GM21447 (cell line): ENCODE data around the gene PTPRJ.

Source experiments
- ATAC-seq: cut with Tn5 transposase; IDR thresholded peaks from one replicate; pipeline ENCODE4 v1.9.1; 2021; ENCODE audit not compliant: unreplicated experiment

PTPRJ gene

DNA sequence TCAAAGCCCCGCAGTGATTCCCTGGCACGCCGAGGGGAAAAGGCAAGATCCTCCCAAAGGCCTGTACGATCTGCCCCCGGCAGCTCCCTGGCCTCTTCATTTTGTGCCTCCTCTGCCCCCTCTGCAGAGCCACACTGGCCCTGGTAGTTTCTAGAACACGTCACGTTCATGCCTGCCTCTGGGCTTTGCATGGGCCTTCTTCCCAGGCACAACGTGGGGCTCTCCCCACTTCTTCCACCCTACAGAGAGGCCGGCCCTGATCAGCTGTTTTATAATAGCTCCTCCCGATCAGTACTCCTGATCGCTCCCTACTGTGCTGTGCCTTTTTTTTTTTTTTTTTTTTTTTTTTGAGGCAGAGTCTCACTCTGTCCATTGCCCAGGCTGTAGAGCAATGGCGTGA is 78.4 kb downstream of the PTPRJ start:
- no peak for ATAC-seq

DNA sequence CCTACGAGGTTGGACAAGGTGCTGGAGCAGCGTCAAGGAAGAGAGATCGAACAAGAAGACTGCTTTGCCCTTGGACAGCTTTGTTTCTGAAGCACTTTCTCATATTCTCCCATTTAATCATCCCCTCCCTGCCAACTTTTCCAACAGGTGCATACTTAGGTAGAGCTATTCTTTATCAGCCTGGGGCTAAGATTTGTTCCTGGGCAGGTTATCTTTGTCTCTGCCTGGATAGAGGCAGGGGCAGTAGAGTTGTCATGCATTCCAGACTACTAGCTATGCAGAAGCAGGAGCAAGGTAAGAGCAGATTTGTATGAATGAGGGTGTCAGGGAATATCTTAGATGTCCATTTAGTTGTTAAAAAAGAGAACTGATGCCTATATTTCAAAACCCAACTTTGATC is 82.3 kb downstream of the PTPRJ start:
- no peak for ATAC-seq

DNA sequence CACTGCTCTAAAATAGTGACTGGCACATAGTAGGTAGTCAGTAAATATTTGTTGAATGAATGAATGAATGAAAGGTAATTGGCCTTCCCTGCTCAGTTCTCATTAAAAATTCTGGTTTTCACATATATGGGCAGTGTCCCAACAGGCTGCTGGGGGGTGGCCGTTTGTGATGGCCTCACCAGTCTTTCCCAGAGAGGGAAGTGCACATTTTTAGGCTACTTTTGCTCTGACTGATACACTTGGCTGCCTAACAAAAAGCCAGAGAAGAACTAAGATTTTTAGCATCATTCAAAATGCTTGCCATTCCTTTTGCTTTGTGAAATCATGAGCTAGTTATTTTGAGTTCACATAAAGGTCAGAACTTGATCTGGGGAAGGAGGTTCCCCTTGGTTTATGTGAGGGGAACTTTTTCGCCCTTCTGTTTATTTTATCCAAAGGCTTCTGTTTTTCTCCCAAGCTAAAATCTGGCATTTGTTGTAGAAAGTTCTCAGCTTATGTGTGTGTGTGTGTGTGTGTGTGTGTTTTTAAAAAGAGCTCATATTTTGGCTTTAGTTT is 83.1 kb downstream of the PTPRJ start:
- ATAC-seq: no peak

DNA sequence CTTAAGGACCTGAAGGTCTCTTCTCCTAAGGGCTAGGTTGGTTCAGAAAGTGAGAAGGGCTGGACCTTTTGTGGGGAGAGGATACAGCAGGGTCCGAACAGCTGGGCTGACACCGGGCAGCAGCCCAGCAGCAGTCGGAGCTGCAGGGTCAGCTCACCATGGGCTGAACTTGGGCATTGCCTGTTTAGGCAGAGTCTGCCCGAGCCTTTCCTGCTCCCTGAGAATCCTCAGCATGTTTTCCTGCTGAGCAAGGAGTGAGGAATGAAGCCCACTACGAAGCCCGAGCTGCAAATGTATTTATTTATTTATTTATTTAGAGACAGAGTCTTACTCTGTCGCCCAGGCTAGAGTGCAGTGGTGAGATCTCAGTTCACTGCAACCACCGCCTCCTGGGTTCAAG is 83.9 kb downstream of the PTPRJ start:
- no peak for ATAC-seq

DNA sequence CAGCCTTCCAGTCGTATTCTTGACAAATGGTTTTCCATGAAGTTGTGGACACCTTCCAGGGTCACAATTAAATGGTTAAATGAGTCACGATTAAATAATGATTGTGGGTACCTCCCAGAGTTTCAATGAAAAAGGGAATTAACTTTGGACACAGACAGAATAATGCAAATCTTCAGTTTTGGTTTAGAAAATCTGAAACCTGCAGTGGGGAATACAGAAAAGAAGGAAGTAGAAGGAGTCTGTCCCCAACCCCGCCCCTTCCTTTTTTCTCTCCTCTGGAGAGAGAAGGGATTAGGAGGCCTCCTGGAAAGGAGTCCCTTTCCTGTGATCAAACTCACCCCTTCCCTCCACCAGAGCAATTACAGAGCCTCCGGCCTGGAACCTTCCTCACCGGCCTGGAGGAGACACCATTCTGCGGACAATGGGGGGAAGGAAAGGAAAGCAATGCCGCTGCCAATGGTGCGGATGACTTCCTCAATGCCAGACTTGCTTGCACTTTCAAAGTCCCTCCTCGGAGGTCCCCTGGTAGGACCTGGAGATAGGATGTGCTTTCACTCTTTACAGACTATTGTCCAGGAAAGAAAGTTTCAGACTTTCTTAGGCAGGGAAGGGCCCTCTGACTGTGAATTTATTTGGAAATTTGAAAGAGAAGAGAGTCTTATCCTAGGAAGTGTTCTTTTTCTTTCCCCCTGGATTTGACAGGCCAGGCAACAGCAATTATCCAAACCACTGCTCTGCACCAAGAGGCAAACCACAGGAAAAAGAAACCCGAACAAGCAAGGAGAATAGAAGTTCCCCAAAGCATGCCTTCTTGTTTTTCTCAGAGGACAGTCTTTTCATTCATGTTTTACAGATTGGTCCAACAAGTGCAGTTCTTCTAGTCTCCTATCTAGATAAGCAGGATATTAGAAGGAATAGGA is 86.8 kb downstream of the PTPRJ start:
- ATAC-seq: no peak

DNA sequence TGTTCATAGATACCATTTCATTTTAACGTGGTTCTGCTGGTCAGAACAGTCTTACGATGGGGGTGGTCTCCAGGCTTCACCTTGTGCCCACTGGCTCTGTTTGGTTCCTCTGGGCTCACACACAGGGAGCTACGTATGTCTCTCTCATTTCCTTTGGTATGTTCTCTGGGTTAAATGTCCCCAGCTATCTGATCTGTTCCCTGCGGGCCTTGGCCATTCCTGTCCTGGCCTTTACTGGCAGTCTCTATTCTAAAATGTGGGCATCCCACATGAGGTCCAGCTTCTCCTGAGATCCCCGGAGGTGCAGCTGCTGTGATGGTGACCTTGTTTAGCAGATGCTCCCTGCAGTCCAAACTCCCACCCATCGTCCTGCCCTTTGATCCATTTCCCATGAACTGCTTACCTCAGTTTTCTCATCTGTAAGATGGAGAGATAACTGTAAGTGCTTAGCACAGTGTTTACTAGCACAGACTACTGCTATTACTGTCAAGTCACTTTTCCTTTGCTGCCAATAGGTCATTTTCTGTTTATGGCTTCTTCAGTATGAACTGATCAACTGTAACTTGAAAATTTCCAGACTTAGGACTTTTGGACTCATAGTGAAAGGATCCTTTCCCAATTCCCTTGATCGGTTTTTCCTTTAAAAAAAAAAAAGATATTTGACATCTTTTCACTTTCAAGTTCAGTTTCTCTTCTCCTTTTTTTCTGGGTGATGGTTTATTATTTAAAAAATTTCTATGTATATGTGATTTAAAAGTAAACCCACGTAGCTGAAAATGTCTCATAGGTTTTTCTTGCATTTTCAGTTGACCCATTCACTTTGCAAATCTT is 92.9 kb downstream of the PTPRJ start:
- no peak for ATAC-seq

DNA sequence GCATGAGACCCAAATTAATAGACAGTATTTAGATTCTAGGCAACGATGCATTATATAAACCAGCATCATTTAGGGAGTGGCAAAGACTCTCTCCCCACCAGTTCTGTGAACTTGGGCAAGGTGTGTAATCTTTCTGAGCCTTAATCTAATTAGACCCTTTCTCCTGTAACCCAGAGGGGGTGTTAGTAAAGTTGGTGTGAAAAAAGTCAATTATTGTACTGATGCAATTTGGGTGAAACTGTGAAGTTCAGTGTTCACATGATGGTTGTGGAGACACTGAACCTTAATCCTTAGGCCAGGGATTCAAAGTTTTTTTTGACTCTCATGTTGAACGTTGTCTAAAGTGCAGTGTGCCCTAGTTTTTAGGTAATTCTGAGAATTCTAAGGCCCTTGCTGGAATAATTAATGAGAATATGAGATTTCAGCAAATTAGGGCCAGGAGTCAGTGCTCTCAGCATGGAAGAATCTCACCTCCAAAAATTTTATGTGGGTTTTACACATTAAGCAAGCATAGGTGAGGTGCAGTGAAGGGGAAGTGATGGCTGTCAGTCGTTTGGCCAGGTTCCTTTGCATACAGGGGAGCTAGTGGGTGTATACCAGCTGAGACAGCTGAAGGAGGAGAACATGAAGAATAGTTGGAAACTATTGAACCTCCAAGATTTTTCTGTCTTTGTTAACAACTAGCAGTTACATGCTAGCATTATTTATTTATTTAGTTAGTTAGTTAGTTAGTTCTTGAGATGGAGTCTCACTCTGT is 94.2 kb downstream of the PTPRJ start:
- ATAC-seq: no peak

DNA sequence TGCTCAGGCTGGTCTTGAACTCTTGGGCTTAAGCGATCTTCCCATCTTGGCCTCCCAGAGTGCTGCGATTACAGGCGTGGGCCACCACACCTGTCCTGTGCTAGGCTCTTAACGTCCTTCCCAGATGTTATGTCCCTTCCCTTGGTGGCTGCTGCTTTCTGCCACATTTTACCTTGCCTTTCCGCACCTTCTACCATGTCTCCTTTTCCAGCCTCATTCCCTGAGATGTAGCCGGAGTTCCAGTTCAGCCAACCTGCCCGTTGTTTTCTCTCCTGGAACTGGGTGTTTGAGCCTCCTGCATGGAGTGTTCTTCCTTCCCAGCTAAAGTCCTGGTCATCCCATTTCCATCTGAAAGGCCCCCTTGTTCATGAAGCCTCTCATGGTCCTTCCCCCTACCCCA is 95.3 kb downstream of the PTPRJ start:
- ATAC-seq: no peak

DNA sequence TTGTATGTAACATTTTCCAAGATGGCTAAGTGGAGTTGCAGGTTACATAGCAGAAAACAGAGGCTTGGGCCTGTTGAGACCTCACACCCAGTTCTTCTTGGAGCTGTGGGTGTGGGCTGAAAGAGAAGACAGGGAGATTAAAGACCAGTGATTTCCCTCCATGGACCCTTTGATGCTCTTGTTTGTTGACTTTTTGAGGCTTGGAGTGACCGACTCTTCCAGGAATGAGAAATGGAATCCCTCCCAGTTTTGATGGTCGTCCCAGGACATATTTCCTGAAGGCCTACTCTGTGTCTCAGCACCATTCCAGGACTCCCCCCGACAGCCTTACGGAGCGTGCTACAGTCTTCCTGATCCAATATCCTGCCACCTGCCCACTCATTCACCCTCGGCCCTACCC is 96.9 kb downstream of the PTPRJ start:
- ATAC-seq: no peak

DNA sequence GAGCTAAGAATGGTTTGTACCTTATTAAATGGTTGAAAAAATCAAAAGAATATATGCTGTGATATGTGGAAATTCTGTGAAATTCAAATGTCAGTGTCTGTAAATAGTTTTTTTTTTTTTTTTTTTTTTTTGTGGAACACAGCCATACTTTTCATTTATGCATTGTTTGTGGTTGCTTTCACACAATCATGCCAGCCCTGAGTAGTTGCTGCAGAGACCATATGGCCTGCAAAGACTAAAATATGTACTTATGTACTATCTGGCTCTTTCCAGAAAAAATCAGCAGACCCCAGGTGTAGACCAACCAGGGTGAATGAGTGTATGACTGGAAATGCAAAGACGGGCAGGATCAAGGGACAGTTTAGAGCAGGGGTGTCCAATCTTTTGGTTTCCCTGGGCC is 98.3 kb downstream of the PTPRJ start:
- no peak for ATAC-seq

DNA sequence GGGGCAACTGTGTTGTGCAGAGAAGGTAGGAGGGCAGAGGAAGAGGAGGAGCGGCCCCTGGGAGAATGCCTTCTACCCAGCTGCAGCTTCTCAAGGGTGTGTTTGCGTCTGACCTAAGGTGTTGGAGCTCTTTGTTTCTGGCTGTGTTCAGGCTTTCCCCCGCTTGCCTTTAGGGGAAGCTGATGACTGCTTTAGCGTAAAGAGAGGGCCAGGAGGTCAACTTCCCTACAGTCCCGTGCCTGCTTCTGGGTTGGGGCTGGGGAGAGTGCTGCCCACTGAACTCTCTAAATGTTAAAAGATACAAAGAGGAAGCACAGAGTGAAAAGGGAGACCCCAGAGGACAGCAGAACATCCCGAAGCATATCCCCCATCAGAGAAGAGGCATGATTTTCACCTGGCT is 99.2 kb downstream of the PTPRJ start:
- no peak for ATAC-seq

DNA sequence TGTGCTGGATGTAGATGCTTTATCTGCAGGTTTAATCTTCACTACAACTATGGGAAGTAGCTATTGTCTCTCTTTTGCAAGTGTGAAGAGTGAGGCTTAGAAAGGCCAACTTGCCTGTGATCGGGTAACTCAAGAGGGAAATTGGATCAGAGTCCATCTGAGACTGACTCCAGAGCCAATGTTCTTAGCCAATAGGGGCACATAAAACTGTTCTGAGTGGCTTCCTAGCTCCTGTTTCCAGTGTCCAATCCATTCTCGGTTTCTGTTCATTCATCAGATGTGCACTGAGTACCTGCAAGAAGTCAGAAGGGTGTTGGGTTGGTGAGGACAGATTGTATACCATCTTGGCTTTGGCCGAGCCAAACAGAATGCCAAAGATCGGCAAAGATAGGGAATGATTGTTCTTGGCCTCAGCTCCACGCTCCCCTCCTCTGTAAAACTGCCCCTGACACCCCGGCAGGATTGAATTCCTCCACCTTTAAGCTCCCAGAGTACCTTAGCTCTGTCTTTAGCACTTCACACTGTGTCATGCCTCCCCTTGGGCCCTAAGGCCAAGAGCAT is 100.0 kb downstream of the PTPRJ start:
- ATAC-seq: no peak

DNA sequence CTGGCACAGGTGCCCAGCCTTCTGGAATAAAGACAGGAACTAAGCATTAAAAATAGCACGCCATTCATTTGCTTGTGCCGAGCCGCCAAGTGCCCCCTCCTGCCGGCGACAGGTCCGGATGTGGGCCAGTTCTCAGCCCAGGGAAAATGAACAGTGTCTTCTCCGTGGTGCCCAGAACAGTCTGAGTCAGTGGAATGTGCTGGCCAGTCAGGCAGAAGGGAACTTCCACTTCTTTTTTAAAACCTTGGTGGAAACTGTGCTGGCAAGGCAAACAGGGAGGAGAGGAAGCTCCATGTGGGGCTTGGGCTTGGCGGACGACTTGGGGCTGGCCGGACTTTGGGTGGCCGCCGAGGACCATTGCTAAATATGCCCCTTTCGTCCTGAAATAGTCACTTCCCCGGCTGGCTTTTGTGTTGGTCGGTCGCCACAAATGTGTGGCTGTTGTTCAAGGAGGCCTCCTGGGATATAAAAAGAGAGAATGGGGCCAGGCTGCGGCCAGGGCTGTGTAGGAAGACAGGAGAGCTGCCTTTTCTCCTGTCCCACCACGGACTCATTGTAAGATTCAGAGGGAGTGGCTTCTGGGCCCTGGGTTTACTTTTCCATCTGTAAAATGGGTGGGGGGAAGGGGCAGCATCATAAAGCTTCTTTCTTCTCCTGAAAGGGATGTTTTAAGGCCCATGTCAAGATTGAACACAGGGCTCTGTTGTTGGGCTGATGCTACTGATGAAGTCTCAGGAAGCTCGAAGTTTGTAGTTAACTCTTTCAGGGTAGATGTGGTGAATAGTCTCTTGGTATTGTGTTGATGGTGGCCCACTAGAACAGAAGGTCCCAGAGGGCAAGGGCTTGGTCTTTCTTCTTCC is 101.0 kb downstream of the PTPRJ start:
- ATAC-seq: no peak

DNA sequence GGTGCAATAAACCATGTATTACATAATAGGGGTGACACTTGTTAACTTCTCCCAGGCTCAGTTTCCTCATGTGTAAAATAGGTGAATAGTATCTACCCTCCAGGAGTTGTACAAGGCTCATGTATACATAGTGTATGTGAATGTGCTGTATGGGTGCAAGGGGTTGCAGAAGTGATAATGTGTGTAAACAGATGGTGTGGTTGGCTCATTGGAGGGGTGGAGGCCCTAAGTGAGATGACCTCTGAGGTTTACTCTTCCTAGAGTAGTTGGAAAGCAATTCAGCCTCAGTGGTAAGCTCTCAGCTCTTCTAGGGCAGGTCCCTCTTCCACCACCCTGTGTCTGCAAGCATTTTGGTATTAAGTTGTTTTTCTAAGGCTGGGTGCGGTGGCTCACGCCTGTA is 102.4 kb downstream of the PTPRJ start:
- ATAC-seq: no peak

DNA sequence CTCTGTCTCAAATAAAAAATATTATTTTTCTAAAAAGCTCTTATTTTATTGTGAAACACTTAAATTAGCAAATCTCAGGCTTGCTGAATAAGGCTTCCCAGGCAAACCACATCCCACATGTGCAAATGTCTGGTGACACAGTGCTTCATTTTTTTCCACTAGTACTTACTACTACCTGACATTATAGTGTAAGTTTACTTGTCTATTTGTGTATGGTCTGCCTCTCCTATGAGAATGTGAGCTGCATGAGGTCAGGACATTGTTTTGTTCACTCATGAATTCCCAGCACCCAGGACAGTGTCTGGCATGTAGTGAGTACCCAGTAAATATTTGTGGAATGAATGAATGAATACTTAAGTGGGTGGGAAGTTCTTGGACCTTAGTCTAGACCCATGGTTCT is 103.1 kb downstream of the PTPRJ start:
- ATAC-seq: no peak

DNA sequence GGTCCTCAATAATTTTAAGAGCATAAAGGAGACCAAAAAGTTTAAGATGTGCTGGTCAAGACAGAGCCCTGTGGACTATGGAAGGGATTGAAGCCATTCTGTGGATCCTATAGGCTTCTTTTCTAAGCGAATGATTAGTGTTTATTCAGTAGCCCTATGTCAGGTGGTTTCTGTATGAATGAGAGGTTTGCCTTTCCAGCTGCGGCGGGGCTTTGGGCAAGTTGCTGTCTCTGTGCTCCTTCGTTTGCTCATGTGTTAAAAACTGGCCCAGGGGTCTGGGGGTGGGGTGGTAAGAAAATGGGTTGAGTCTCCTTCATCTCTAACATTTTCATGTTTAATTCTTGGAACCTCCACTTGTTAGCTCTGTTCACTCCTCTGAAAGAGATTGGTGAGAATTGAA is 105.3 kb downstream of the PTPRJ start:
- no peak for ATAC-seq

DNA sequence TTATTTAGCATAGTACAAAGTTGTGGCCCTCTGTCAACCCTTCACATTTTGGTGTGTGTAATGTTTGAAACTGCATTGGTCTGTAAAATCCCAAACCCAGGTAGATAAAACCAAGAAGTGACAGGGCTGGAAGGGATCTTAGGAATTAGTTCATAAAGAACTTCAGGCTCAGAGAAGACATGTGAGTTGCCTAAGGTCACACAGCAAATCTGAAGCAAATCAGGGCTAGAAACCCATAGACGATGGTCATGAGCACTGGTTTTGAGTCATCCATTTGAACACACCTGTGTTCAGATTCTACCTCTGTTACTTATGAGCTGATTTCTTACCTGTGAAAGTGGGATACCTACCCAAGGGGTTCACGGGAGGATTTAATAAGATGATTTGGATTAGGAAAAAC is 107.1 kb downstream of the PTPRJ start:
- ATAC-seq: no peak

DNA sequence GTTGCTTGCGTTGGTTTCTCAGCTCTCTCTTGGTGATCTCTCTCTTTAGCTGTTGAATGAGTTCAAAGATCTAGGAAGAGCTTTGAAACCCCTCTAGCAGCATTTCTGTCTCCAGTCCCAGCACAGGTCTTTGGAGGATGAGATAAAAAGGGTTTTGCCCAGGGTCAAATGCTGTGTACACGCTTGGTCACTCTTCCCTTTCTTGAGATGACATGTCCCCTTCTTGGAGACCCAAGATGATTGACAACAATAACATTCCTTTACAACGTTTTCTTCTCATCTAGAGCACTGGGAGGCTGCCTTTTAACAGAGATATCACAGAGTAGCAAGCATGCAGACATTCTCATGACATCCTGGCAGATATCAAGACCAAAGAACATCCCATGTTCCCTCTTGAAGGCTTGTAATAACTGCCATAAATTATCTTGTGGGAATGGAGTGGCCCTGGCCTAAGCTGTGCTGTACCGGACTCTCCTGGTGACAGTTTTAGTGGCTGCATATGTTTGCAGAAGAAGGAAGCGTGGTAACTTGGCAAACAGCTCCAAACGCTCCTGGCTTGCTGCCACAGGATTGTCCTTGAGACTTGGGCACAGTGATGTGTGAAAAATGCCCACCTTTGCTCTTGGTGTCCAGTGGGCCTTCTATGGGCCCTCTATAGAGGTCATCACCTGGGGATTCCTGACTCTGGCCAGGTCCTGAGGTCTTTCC is 107.8 kb downstream of the PTPRJ start:
- no peak for ATAC-seq

DNA sequence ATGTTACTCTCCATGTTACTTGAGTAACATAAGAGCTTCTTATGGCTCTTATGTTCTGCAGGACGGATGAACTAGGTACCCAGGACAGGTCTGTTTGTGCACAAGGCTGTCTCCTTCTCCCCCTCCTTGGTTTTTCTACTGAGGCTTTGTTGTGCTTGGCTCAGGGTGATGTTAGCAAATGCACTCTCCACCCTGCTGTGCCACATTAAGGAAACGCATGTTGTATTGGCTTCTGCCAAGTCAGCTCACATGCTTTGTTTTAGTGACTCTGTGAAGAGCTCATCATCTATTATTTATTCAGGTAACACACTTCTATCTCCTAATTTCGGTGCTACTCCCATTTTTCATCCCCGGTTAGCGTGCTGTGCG is 108.3 kb downstream of the PTPRJ start:
- no peak for ATAC-seq
